Astrocyte (in vitro differentiated cells and primary cell): ENCODE data around the gene MYLK3. TPM values are rescaled to one million over a fixed set of nuclear protein-coding genes. Genes with fewer than 3 reads are reported as not detected.

ENCODE experiments used
- DNase-seq: peaks from one replicate; pipeline ENCODE4 v3.0.0-alpha.2; 2010; ENCODE audit warnings: low read depth
- FAIRE-seq: peaks from 2 replicates; lab custom pipeline; 2011; peaks lifted over from hg19 to GRCh38; lab: Jason Lieb, UNC
- H2AFZ ChIP-seq: 2 replicates; pipeline ENCODE4 v1.6.0; 2012; ENCODE audit warnings: low read depth, low read length, inconsistent platforms
- H3K27ac ChIP-seq: 2 replicates; pipeline ENCODE4 v1.5.1; 2011; ENCODE audit warnings: low read depth, low read length, inconsistent platforms
- H3K27me3 ChIP-seq: 2 replicates; pipeline ENCODE4 v1.6.0; 2011; ENCODE audit warnings: low read length, inconsistent platforms; ENCODE audit not compliant: insufficient read depth
- H3K36me3 ChIP-seq: 2 replicates; pipeline ENCODE4 v1.5.1; 2011; ENCODE audit warnings: low read length, inconsistent platforms; ENCODE audit not compliant: insufficient read depth
- H3K4me1 ChIP-seq: 2 replicates; pipeline ENCODE4 v1.5.1; 2011; ENCODE audit warnings: low read length, inconsistent platforms; ENCODE audit not compliant: insufficient read depth
- H3K4me2 ChIP-seq: 2 replicates; pipeline ENCODE4 v1.6.0; 2012; ENCODE audit warnings: low read length, inconsistent platforms
- H3K4me3 ChIP-seq: 2 replicates; pipeline ENCODE4 v1.5.1; 2011; ENCODE audit warnings: low read depth, mild to moderate bottlenecking, low read length, inconsistent platforms; ENCODE audit not compliant: insufficient read depth
- H3K79me2 ChIP-seq: 2 replicates; pipeline ENCODE4 v1.6.0; 2012; ENCODE audit warnings: mild to moderate bottlenecking, low read length, inconsistent platforms; ENCODE audit not compliant: insufficient read depth
- H3K9ac ChIP-seq: 2 replicates; pipeline ENCODE4 v1.6.0; 2012; ENCODE audit warnings: mild to moderate bottlenecking, low read length, inconsistent platforms
- H3K9me3 ChIP-seq: 2 replicates; pipeline ENCODE4 v1.5.1; 2012; ENCODE audit warnings: low read depth, mild to moderate bottlenecking, low read length, inconsistent platforms; ENCODE audit not compliant: insufficient read depth
- H4K20me1 ChIP-seq: 2 replicates; pipeline ENCODE4 v1.6.0; 2012; ENCODE audit warnings: low read length, inconsistent platforms; ENCODE audit not compliant: insufficient read depth
- H3K27ac Mint-ChIP-seq: one replicate; pipeline ENCODE4 v1.8.0; 2021; ENCODE audit warnings: mild to moderate bottlenecking, mixed read lengths; ENCODE audit not compliant: unreplicated experiment
- H3K27me3 Mint-ChIP-seq: one replicate; pipeline ENCODE4 v1.8.0; 2021; ENCODE audit warnings: low read depth, mixed read lengths; ENCODE audit not compliant: unreplicated experiment
- H3K36me3 Mint-ChIP-seq: one replicate; pipeline ENCODE4 v1.8.0; 2021; ENCODE audit warnings: low read depth, mixed read lengths; ENCODE audit not compliant: unreplicated experiment
- H3K4me1 Mint-ChIP-seq: one replicate; pipeline ENCODE4 v1.8.0; 2021; ENCODE audit warnings: low read depth, mixed read lengths; ENCODE audit not compliant: unreplicated experiment
- H3K4me3 Mint-ChIP-seq: one replicate; pipeline ENCODE4 v1.8.0; 2021; ENCODE audit warnings: mild to moderate bottlenecking, moderate library complexity, mixed read lengths; ENCODE audit not compliant: unreplicated experiment
- H3K9me3 Mint-ChIP-seq: one replicate; pipeline ENCODE4 v1.8.0; 2021; ENCODE audit warnings: mild to moderate bottlenecking, mixed read lengths; ENCODE audit not compliant: unreplicated experiment
- CTCF ChIP-seq: IDR thresholded peaks from 2 replicates; pipeline ENCODE4 v1.5.1; 2011; ENCODE audit warnings: low read depth, mild to moderate bottlenecking, inconsistent platforms, low read length, moderate library complexity; ENCODE audit not compliant: insufficient read depth
- EZH2 ChIP-seq: IDR thresholded peaks from 2 replicates; pipeline ENCODE4 v1.6.1; 2012; ENCODE audit warnings: mild to moderate bottlenecking, low read length, inconsistent platforms; ENCODE audit not compliant: insufficient read depth
- total RNA-seq: library from RNA; stranded (reverse); gene quantifications from 2 replicates; pipeline ENCODE4 v1.2.1, GENCODE V29; 2021

Gene MYLK3
- total RNA-seq, 1 donor from 2014 or later, result 1.3 TPM

- Histone ChIP-seq H3K4me2 (no peak overlapping the region), H3K9me3 (no peaks in the 10 kb centered on the region), H3K27ac (no peak overlapping the region), H3K27me3 (no peaks in the 10 kb centered on the region), H3K79me2 (no peaks in the 10 kb centered on the region), H4K20me1 (no peaks in the 10 kb centered on the region), H3K36me3 (no peaks in the 10 kb centered on the region), H2AFZ (no peak overlapping the region), H3K9ac (no peak overlapping the region), H3K4me1 (no peaks in the 10 kb centered on the region), H3K4me3 (no peak overlapping the region)
- TF ChIP-seq EZH2, result no peak
- TF ChIP-seq CTCF, result no peak
- Mint-ChIP-seq H3K27me3 (peaks cover 12% of the 10 kb centered on the region), H3K27ac (no peak overlapping the region), H3K36me3 (peaks cover 4% of the 10 kb centered on the region), H3K9me3 (no peaks in the 10 kb centered on the region), H3K4me1 (peaks cover 6% of the 10 kb centered on the region), H3K4me3 (no peak overlapping the region)
- DNase-seq (no peak), FAIRE-seq (no peak)
These were observed 18.7 kb downstream of the MYLK3 start for GRCh38 chr16:46729326-46729995.

GRCh38 chr16:46728806-46729205 lies 19.3 kb downstream of the MYLK3 start:
- no peaks in the 10 kb centered on the region for H3K79me2 ChIP-seq

More at GRCh38 chr16:46728806-46729205, 19.3 kb downstream of the MYLK3 start:
- Histone ChIP-seq H3K27ac (no peak overlapping the region), H3K9ac (no peak overlapping the region), H2AFZ (no peak overlapping the region), H3K4me1 (no peaks in the 10 kb centered on the region), H3K27me3 (no peaks in the 10 kb centered on the region), H3K9me3 (no peaks in the 10 kb centered on the region), H3K4me2 (no peak overlapping the region), H3K36me3 (no peaks in the 10 kb centered on the region), H3K4me3 (no peak overlapping the region), H4K20me1 (no peaks in the 10 kb centered on the region)
- no peak overlapping the region for H3K4me3 Mint-ChIP-seq
- FAIRE-seq, result no peak
- peaks cover 6% of the 10 kb centered on the region for H3K4me1 Mint-ChIP-seq
- H3K27ac Mint-ChIP-seq, result no peak overlapping the region
- H3K27me3 Mint-ChIP-seq, result peaks cover 10% of the 10 kb centered on the region
- H3K9me3 Mint-ChIP-seq, result no peaks in the 10 kb centered on the region
- no peak for TF ChIP-seq EZH2
- no peak for TF ChIP-seq CTCF
- H3K36me3 Mint-ChIP-seq, result peaks cover 4% of the 10 kb centered on the region
- DNase-seq, result no peak
